Measurements from ENCODE around the gene RAB31.

GRCh38 chr18:9826685-9827084 is 118.6 kb downstream of the RAB31 start:
- no peak for TF ChIP-seq EZH2phosphoT487 (IDR thresholded peaks at IDR 0.05; ENCODE audit: low read depth, severe bottlenecking, unreplicated experiment)
- TF ChIP-seq EZH2 (IDR thresholded peaks at IDR 0.05; ENCODE audit: borderline replicate concordance) = no peak
